GM12878 (cell line): ENCODE data around the gene PATL2. TPM values are rescaled to one million over a fixed set of nuclear protein-coding genes. Genes with fewer than 3 reads are reported as not detected.

Experiments
- ATAC-seq: fragments of 200-7000 bp; cut with Tn5 transposase; 3 replicates; pipeline ENCODE4 v1.9.1; 2020; ENCODE audit warnings: mild to moderate bottlenecking, moderate library complexity
- BruUV-seq: library from RNA; stranded (reverse); fragments of 400-500 nt; replicated peaks from 2 replicates; lab custom pipeline; 2021; lab: Mats Ljungman, UMichigan
- CTCF ChIA-PET: fragments of 300-600 bp; sonication (Branson Sonifier 250); formaldehyde crosslinking; extraction: SDS; loops from one replicate; lab custom pipeline; 2021; ENCODE audit warnings: inconsistent platforms; lab: Yijun Ruan, JAX
- POLR2A ChIA-PET: fragments of 350-600 bp; formaldehyde crosslinking; extraction: SDS; loops from one replicate; lab custom pipeline; 2021; ENCODE audit warnings: inconsistent platforms; lab: Charles Lee
- RAD21 ChIA-PET: fragments of 300-600 bp; sonication (Branson Sonifier 250); formaldehyde crosslinking; loops from one replicate; lab custom pipeline; 2023; ENCODE audit warnings: antibody characterized with exemption; ENCODE audit not compliant: unreplicated experiment; lab: Charles Lee
- SMC1A ChIA-PET: fragments of 300-600 bp; sonication (Branson Sonifier 250); formaldehyde crosslinking; loops from one replicate; lab custom pipeline; 2023; ENCODE audit not compliant: unreplicated experiment, uncharacterized antibody; lab: Charles Lee
- DNase-seq: peaks from one replicate; pipeline ENCODE4 v3.0.0-alpha.2; 2011; ENCODE audit warnings: low read depth, low spot score
- FAIRE-seq: peaks from 3 replicates; lab custom pipeline; 2011; peaks lifted over from hg19 to GRCh38; lab: Jason Lieb, UNC
- H2AFZ ChIP-seq: 2 replicates; pipeline ENCODE4 v1.6.0; 2011; ENCODE audit warnings: low read depth, low read length, control low read depth; ENCODE audit not compliant: control insufficient read depth
- H3K27ac ChIP-seq: 2 replicates; pipeline ENCODE4 v1.5.1; 2011; ENCODE audit warnings: control low read depth; ENCODE audit not compliant: control insufficient read depth, insufficient read depth
- H3K27me3 ChIP-seq, 2 experiments: replicated peaks in 1 of 2; 2 replicates each; pipeline versions ENCODE4 v1.6.0 to v1.6.1; 2011; ENCODE audit warnings: low read length in 1 of 2; ENCODE audit not compliant: control insufficient read depth in 2 of 2, insufficient read depth in 2 of 2
- H3K36me3 ChIP-seq, 2 experiments: 2 replicates each; pipeline ENCODE4 v1.5.1; 2011; ENCODE audit warnings: low read length in 1 of 2; ENCODE audit not compliant: control insufficient read depth in 2 of 2, insufficient read depth in 2 of 2
- H3K4me1 ChIP-seq: 2 replicates; pipeline ENCODE4 v1.6.1; 2011; ENCODE audit warnings: mild to moderate bottlenecking, low read length, moderate library complexity, mixed read lengths; ENCODE audit not compliant: control insufficient read depth, insufficient read depth
- H3K4me2 ChIP-seq: 2 replicates; pipeline ENCODE4 v1.6.0; 2011; ENCODE audit warnings: control low read depth; ENCODE audit not compliant: control insufficient read depth, insufficient read depth
- H3K4me3 ChIP-seq: fragments of 200-600 bp; sonication (generic); 2 replicates; pipeline ENCODE4 v1.5.1; 2016
- H3K79me2 ChIP-seq: 2 replicates; pipeline ENCODE4 v1.6.0; 2011; ENCODE audit warnings: low read length; ENCODE audit not compliant: control insufficient read depth, insufficient read depth
- H3K9ac ChIP-seq: 2 replicates; pipeline ENCODE4 v1.8.0; 2011; ENCODE audit warnings: low read length, control low read depth, mixed read lengths; ENCODE audit not compliant: control insufficient read depth, insufficient read depth
- H3K9me3 ChIP-seq: replicated peaks from 3 replicates; pipeline ENCODE4 v1.5.1; 2011; ENCODE audit warnings: mild to moderate bottlenecking, low read length; ENCODE audit not compliant: control insufficient read depth, insufficient read depth
- H4K20me1 ChIP-seq: 2 replicates; pipeline ENCODE4 v1.6.0; 2011; ENCODE audit not compliant: control insufficient read depth, insufficient read depth
- BRCA1 ChIP-seq: IDR thresholded peaks from 2 replicates; pipeline ENCODE4 v1.6.1; 2011; ENCODE audit warnings: low read depth, low read length, improper control_type of control experiment
- E2F4 ChIP-seq: IDR thresholded peaks from 2 replicates; pipeline ENCODE4 v1.6.1; 2012; ENCODE audit warnings: low read depth, low read length, improper control_type of control experiment
- FOXM1 ChIP-seq: IDR thresholded peaks from 2 replicates; pipeline ENCODE4 v1.6.1; 2012; ENCODE audit warnings: low read depth, mild to moderate bottlenecking, inconsistent platforms, low read length, moderate library complexity
- JUNB ChIP-seq: IDR thresholded peaks from 2 replicates; pipeline ENCODE4 v1.6.1; 2016; ENCODE audit warnings: antibody characterized with exemption, mild to moderate bottlenecking
- LARP7 ChIP-seq: fragments of 450-650 bp; IDR thresholded peaks from 2 replicates; pipeline ENCODE4 v1.6.1; 2017; ENCODE audit warnings: mild to moderate bottlenecking
- NFYA ChIP-seq: IDR thresholded peaks from 2 replicates; pipeline ENCODE4 v1.6.1; 2011; ENCODE audit warnings: low read depth, mild to moderate bottlenecking, low read length, improper control_type of control experiment, borderline replicate concordance
- PML ChIP-seq: IDR thresholded peaks from 2 replicates; pipeline ENCODE4 v1.6.1; 2012; ENCODE audit warnings: low read length, inconsistent platforms
- POLR2A ChIP-seq: IDR thresholded peaks from 2 replicates; pipeline ENCODE4 v1.6.1; 2011; ENCODE audit warnings: low read depth, mild to moderate bottlenecking, low read length
- POLR2AphosphoS2 ChIP-seq: IDR thresholded peaks from 2 replicates; pipeline ENCODE4 v1.6.1; 2011; ENCODE audit warnings: low read depth, mild to moderate bottlenecking, low read length, improper control_type of control experiment, moderate library complexity
- PRDM15 ChIP-seq: fragments of 450-650 bp; formaldehyde crosslinking; IDR thresholded peaks from 2 replicates; pipeline ENCODE4 v1.4.0; 2020; ENCODE audit warnings: mild to moderate bottlenecking, moderate library complexity
- SMAD5 ChIP-seq: IDR thresholded peaks from 2 replicates; pipeline ENCODE4 v1.6.1; 2016; ENCODE audit warnings: antibody characterized with exemption, low read depth
- SPI1 ChIP-seq: IDR thresholded peaks from 2 replicates; pipeline ENCODE4 v1.6.1; 2011; ENCODE audit warnings: low read depth, mild to moderate bottlenecking, low read length, moderate library complexity, borderline replicate concordance; ENCODE audit not compliant: insufficient read depth
- TARDBP ChIP-seq: IDR thresholded peaks from 2 replicates; pipeline ENCODE4 v1.6.1; 2016; ENCODE audit warnings: borderline replicate concordance
- ZBED1 ChIP-seq: IDR thresholded peaks from 2 replicates; pipeline ENCODE4 v1.6.1; 2016; ENCODE audit warnings: borderline replicate concordance
- ZNF217 ChIP-seq: fragments of 450-650 bp; IDR thresholded peaks from 2 replicates; pipeline ENCODE4 v1.6.1; 2017; ENCODE audit warnings: antibody characterized with exemption, mild to moderate bottlenecking
- ZNF384 ChIP-seq: IDR thresholded peaks from 2 replicates; pipeline ENCODE4 v1.6.1; 2012; ENCODE audit warnings: low read depth, mild to moderate bottlenecking, low read length, improper control_type of control experiment, borderline replicate concordance
- WGBS: methylation state at CpG from one replicate; pipeline ENCODE4 v1.1.6; 2016; ENCODE audit warnings: low lambda C conversion rate; ENCODE audit not compliant: insufficient replicate concordance, insufficient coverage; ENCODE audit errors: missing lambda C conversion rate; 5-methylcytosine and 5-hydroxymethylcytosine counted together
- in situ Hi-C: fragments of 300-500 bp; cut with MboI; formaldehyde crosslinking; loops from 9 replicates; pipeline ENCODE4 v1.14.3; 2018; ENCODE audit warnings: mixed read lengths
- intact Hi-C: fragments of 100-400 bp; cut with micrococcal nuclease; formaldehyde crosslinking; loops from one replicate; pipeline ENCODE4 v1.14.2; 2022; ENCODE audit not compliant: unreplicated experiment
- polyA plus RNA-seq, 11 experiments: library from polyadenylated mRNA; depleted of rRNA in 4 of 11; unstranded in 6 of 11; stranded (reverse) in 5 of 11; fragments of >200 nt; fragmentation: Nextera tagmentation in 4 of 11; fragmentation: Illumina TruSeq in 1 of 11; extraction: Ambion mirVana in 4 of 11; extraction: Trizol in 1 of 11; gene quantifications; 1 replicate in 1 of 11; 2 replicates in 10 of 11; pipeline versions ENCODE4 v1.2.1 to v1.2.3, GENCODE V29; 2011 to 2016; ENCODE audit warnings: inconsistent platforms in 2 of 11, missing spikeins in 2 of 11, low read depth in 1 of 11
- total RNA-seq, 4 experiments: library from RNA; depleted of rRNA in 3 of 4; stranded (reverse); fragments of >200 nt in 3 of 4; fragmentation: Illumina TruSeq in 1 of 4; extraction: Trizol in 1 of 4; gene quantifications; 2 replicates each; pipeline versions ENCODE4 v1.2.1 to v1.2.3, GENCODE V29; 2013 to 2021
- TF ChIP-seq, protein P1 (sequence below): IDR thresholded peaks from 2 replicates; pipeline ENCODE4 v1.6.1; 2012; ENCODE audit warnings: low read length, inconsistent platforms

PATL2 gene
- total and polyA plus RNA-seq, 10 of the 15 experiments (the other 5 are each of a cell fraction or from before 2014, with no cell fraction given) = 4.2 to 16.2 (median 12.1) TPM

GRCh38 chr15:44710236-44711095, 657 bp downstream of the PATL2 start:
- Histone ChIP-seq H4K20me1 (peaks cover 17% of the 10 kb centered on the region), H3K79me2 (peaks cover 68% of the 10 kb centered on the region), H3K27ac (peak overlapping the region; percentile 99), H3K4me2 (peak overlapping the region; percentile 67), H3K9me3 (no peaks in the 10 kb centered on the region), H3K36me3 (peaks cover 4 to 20% of the 10 kb centered on the region in 2 experiments), H3K9ac (peak overlapping the region; percentile 100), H3K27me3 (no peaks in the 10 kb centered on the region), H3K4me1 (peaks cover 6% of the 10 kb centered on the region), H2AFZ (peak overlapping the region; percentile 27; the same call in 1 of the 2 replicates), H3K4me3 (peak overlapping the region; percentile 77)
- ChIA-PET CTCF (interaction anchor here (0.9 to 14.3 kb wide), 14 partner anchors 11 to 164 kb away, joined by 3 to 278 read pairs (median 5); partner anchors contain the start of genes SPG11 and TRIM69), SMC1A (interaction anchor here (0.6 to 19.0 kb wide), 13 partner anchors 9 to 279 kb away, joined by 3 to 637 read pairs (median 7); partner anchors contain the start of genes SPG11 and TRIM69), RAD21 (interaction anchor here (0.5 to 18.4 kb wide), 13 partner anchors 8 to 662 kb away, joined by 3 to 653 read pairs (median 4); partner anchors contain the start of genes GOLM2, SPG11 and TRIM69), POLR2A (interaction anchor here (0.6 to 24.8 kb wide), 10 partner anchors 11 to 933 kb away, joined by 3 to 718 read pairs (median 6); partner anchors contain the start of genes EIF3J, SPG11 and TRIM69)
- peak; percentile 47 for ATAC-seq
- FAIRE-seq = peak; percentile 93
- DNase-seq = peak; percentile 69
- WGBS = 0% methylated on average over 11 of the region's 11 CpGs
- intact Hi-C loops = loop anchor here (1.0 kb wide), 2 partner anchors 16 to 47 kb away; partner anchors contain the start of gene SPG11
- BruUV-seq = TSS peak; percentile 84
- in situ Hi-C loops = loop anchor here (5.0 kb wide), 1 partner anchor 43 kb away; no protein-coding TSS in a partner anchor
- TF ChIP-seq ZNF217 (peak; percentile 96), SMAD5 (peak; percentile 42; the same call in 1 of the 2 replicates), E2F4 (no peak), ZNF384 (peak; percentile 64; the same call in 1 of the 2 replicates), PRDM15 (CRISPR knock-in tag) (0 out of 2 replicates have a peak, but pooled peaks have one; percentile 22), POLR2A (peak; percentile 75), NFYA (no peak), POLR2AphosphoS2 (no peak; the same call in 1 of the 2 replicates), JUNB (no peak), LARP7 (0 out of 2 replicates have a peak, but pooled peaks have one; percentile 16), SPI1 (peak; percentile 99), BRCA1 (no peak), FOXM1 (peak; percentile 44; the same call in 1 of the 2 replicates), PML (peak; percentile 84), TARDBP (no peak), ZBED1 (peak; percentile 32; the same call in 1 of the 2 replicates)
- TF ChIP-seq, protein P1, sequence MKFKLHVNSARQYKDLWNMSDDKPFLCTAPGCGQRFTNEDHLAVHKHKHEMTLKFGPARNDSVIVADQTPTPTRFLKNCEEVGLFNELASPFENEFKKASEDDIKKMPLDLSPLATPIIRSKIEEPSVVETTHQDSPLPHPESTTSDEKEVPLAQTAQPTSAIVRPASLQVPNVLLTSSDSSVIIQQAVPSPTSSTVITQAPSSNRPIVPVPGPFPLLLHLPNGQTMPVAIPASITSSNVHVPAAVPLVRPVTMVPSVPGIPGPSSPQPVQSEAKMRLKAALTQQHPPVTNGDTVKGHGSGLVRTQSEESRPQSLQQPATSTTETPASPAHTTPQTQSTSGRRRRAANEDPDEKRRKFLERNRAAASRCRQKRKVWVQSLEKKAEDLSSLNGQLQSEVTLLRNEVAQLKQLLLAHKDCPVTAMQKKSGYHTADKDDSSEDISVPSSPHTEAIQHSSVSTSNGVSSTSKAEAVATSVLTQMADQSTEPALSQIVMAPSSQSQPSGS = peak; percentile 66
